GM21528 (cell line): Measurements from ENCODE around the gene CALN1.
"Not testable (repeated sequence)": the region's sequence is repeated elsewhere in the genome, so short reads cannot be mapped to it uniquely, and the experiment has no call there.

Experiments
- ATAC-seq: cut with Tn5 transposase; IDR thresholded peaks from one replicate; pipeline ENCODE4 v1.9.1; 2021; ENCODE audit warnings: mild to moderate bottlenecking, moderate library complexity; ENCODE audit not compliant: unreplicated experiment, low FRiP score

The CALN1 gene

GRCh38 chr7:71914204-71914603, 497.9 kb downstream of the CALN1 start:
- ATAC-seq, result not testable (repeated sequence)

GRCh38 chr7:71912476-71912875, 499.7 kb downstream of the CALN1 start:
- ATAC-seq, result no peak

DNA sequence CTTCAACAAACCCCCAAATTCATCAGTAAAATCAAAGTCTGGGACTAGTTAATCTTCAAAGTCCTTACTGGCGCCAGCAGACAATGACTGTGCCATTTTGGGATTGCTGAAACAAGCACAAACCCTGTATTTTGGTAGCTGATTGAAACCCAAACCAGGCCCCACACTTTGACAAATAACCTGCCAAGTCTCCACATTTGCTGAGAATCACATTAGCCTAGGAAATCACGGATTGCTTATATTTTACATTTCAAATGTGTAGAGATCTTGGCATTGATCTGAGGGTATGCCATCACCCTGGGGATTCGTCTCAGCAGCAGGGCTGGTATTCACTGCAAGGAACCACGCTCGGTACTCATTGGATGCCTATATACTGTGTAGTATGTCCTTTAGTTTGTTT, 501.1 kb downstream of the CALN1 start:
- ATAC-seq, result no peak

GRCh38 chr7:71905821-71906220, 506.3 kb downstream of the CALN1 start:
- no peak for ATAC-seq

- no peak for ATAC-seq
Measured at GRCh38 chr7:71904484-71904883, 507.7 kb downstream of the CALN1 start.

DNA sequence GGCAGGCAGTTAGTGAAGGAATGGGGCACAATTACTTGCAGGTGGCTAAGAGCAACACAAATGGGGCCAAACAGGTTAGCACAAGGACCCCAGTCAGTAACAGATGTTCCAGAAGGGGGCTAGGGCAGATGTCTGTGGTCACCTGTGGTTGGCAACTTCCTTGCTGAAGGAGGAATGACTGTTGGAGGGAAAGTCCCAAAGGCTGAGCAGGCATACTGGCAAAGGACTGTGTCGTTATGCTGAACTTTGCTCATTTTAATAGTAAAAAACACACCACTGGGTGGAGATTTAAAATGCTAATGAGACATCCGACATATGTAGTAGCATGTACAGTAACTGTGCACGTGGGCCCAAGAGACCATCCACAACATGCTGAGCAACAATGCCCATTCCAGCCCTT, 511.6 kb downstream of the CALN1 start:
- ATAC-seq, result no peak

GRCh38 chr7:71896535-71896934, 515.6 kb downstream of the CALN1 start:
- ATAC-seq, result no peak

DNA sequence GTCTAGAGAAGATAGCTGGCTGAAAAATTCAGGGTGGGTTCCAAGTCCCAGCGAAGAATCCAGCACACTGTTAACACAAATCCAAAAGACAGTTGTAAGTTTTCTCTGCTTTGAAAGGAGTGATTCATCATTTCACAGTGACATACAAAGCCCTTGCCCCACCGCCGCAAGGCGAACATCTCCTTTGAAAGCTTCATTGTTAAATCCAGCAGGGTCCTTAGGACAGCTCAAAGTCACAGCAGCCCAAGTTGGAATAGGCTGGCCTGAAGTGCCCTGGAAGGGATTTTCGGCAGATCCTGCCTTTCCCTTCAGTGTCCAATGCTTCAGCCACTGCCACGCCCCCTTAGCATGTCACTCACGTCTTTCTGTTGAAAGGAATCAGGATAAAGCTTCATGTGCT, 526.1 kb downstream of the CALN1 start:
- no peak for ATAC-seq

- no peak for ATAC-seq
Measured at GRCh38 chr7:71885487-71885886, 526.7 kb downstream of the CALN1 start.

DNA sequence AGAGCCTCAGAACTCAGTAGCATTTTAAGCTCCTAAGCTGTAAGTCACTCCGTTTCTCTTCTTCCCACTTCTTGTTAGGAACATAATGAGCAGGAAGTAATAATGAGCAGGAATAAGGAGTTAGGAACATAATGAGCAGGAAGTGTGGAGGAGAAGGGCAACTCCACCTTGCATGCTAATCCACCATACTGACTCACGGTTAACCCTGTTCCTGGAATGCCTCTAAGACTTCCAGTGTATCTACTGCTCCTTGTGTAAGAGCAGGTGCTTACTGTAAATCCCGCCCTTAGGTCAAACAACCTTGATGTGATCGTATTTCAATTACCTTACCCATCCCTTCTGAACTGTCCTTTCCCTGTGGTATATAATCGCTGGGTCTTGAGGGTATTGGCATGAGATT, 528.7 kb downstream of the CALN1 start:
- no peak for ATAC-seq

DNA sequence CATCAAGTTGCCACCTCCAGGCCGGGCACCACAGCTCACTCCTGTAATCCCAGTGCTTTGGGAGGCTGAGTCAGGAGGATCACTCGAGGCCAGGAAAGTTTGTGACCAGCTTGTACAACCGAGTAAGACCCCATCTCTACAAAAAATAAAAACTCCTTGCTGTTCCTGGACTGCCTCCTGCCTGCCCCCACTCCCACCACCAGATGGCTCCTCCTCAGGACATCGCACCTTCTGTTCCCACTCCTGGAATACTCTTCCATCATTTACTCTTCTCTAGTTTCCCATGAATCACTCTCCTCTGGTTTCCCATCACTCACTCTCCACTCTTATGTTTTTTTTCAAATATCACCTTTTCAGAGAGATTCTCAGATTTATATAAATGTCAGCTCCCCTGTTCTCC, 540.7 kb downstream of the CALN1 start:
- ATAC-seq, result no peak

DNA sequence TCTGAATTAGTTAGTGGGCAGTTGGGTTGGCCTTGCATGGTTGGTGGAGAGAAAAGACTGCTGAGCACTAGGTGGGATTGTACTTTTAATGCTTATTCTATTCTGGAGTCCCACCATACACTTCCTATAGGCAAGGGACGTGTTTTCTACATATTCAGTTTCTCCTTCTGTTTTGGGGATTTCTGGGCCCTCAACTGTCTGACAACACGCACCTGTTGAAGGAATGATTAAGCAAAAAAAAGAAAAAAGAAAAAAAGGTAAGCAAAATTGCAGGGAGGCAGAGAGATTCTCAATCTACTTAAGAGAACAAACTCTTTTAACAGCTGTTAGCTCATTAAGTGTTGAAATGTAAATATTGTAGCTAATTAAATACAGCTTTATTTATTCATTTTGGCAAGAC, 541.3 kb downstream of the CALN1 start:
- no peak for ATAC-seq

- no peak for ATAC-seq
Measured at GRCh38 chr7:71868797-71869196, 543.3 kb downstream of the CALN1 start.

DNA sequence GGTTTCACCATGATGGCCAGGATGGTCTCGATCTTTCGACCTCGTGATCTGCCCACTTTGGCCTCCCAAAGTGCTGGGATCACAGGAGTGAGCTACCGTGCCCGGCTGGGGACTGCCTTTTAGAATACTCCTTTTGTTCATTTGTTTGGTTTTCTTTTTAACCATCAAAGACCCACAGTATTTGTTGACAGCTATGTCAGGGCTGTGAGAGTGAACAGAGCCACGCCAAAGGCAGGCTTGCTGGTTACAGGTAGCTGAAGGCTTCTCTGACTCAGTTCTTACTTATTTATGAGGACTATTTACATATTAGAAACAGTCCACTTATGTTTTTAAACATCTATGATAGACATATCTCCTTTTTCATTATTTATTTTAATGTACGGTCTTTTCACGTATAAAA, 544.5 kb downstream of the CALN1 start:
- ATAC-seq, result no peak

GRCh38 chr7:71865172-71865571, 547.0 kb downstream of the CALN1 start:
- ATAC-seq, result no peak

DNA sequence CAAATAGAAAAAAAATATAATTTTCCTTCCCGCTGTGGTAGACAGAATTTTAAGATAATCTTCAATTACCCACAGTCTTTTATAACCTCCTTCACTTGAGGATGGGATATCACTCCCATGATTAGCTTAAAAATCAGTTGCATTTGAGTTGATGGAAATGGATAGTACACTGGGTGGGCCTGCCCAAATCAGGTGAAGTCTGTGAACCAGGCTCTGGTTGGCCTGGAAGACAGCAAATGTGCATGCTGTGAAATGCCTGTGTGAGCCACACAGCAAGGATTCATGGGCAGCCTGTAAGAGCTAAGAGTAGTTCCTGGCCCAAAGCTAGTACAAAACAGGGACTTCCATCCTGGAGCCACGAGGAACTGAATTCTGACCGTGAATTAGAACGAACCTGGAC, 548.0 kb downstream of the CALN1 start:
- no peak for ATAC-seq

GRCh38 chr7:71860572-71860971, 551.6 kb downstream of the CALN1 start:
- ATAC-seq, result no peak

DNA sequence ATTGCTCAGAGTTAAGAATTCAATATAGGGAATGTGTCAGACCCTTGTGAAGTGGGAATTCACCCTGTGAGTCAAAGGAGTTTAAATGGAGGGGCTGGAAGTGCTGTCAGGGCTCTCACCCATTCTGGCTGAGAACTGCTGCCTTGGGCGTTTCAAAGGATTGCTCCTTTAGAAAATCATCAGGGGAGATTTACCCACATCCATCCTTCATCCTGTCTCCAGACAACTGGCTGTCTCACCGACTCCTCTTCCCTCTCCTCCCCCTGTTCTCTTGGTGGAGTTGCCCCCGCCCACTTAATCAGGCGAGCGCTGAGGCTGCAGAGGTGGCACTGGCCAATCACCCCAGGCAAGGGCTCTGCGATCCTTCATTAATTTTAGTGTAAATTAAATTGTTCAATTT, 554.8 kb downstream of the CALN1 start:
- no peak for ATAC-seq

GRCh38 chr7:71854546-71855397, 557.4 kb downstream of the CALN1 start:
- ATAC-seq, result no peak

- ATAC-seq, result no peak
Measured at GRCh38 chr7:71851776-71852498, 560.2 kb downstream of the CALN1 start.

DNA sequence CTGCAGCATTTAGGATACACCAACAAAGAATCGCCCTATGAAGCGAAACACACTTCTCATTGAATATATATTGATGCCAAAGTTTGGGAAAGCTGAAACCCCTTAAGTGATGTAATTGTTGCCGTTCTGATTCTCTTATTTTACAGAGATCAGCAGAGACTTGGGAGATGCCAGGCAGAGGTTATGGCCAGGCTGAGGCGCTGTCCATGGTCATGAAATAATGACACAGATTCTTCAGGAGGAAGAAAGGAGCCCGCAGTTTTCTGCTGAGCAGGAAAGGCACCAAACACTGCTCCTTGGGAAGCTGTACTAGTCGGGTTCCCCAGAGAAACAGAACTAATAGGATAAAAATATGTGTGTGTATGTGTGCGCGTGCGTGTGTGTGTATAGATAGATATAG, 566.0 kb downstream of the CALN1 start:
- no peak for ATAC-seq

DNA sequence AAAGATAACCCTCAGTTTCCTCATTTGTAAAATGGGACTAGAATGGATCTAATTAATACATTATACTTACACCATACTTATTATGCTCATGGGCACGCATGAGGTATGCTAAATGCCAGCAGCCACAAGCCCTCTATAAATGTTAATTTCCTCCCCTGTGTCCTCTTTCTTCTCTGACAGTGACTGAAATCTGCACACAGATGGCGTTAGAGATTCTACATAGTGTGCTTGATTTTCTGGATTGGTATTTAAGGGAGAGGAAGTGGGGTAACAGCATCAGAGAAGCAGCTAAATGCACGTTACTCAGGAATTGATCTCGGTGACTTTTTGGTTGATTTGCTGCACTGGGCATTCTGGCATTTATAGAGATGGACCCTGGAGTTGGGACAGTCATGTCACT, 568.5 kb downstream of the CALN1 start:
- no peak for ATAC-seq
